HG02588 (cell line): ENCODE data around the gene HSH2D.
A peak's percentile ranks its signal among the peaks of the same experiment; 100 is the strongest.
"Not testable (repeated sequence)": the region's sequence is repeated elsewhere in the genome, so short reads cannot be mapped to it uniquely, and the experiment has no call there.

Source experiments
- ATAC-seq: cut with Tn5 transposase; IDR thresholded peaks from one replicate; pipeline ENCODE4 v1.9.1; 2021; ENCODE audit warnings: mild to moderate bottlenecking, moderate library complexity; ENCODE audit not compliant: unreplicated experiment

HSH2D gene

DNA sequence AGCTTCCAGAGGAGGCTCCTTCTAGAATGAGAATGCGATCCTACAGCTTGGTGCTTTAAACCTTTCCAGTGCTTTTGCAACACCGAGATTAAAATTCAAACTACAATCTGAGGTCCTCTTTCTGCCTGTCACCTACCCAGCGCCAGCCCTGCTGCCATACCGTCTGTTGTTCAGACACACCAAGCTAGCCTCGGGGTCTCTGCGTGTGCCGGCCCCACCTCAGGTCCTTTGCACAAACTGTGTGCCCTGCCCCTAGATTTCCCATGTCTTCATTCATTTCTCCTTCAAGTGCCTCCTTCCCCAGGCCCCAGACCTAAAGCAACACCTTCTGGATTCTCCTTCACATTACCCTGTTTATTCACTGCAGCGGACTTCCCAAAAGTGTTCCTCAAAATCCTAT is 11.1 kb downstream of the HSH2D start:
- ATAC-seq: no peak

DNA sequence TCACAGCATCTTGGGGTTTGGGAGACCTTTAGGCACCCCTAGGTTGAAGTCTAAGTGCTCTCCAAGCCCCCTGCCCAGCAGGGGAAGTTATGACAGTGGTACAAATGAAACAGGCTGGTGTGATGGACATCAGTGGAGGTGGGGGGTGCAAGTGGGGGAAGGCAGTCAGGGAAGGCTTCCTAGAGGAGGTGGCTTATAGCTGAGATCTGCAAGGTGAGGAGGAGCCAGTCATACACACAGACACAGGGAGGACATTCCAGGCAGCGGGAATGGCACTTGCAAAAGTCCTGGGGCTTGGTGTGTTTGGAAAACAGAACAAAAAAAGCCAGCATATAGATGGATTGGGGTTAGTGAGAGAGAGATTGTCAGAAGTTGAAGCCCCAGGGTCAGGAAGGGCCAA is 11.6 kb downstream of the HSH2D start:
- ATAC-seq: no peak

DNA sequence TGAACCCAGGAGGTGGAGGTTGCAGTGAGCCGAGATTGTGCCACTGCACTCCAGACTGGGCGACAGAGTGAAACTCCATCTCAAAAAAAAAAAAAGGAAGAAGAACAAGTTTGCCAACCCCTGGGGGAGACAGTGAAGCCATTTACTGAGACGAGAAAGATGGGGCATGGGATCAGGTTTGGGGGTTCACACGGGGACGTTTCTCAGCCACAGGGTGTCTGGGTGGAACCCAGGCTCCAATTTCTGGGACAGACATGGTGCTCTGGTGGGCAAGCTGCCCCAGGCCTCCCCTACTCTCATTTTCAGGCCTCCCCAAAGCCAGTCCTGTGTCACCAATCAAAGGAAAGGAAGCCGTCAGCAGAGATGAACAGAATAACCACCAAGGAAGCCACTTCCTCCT is 13.4 kb downstream of the HSH2D start:
- ATAC-seq: no peak

DNA sequence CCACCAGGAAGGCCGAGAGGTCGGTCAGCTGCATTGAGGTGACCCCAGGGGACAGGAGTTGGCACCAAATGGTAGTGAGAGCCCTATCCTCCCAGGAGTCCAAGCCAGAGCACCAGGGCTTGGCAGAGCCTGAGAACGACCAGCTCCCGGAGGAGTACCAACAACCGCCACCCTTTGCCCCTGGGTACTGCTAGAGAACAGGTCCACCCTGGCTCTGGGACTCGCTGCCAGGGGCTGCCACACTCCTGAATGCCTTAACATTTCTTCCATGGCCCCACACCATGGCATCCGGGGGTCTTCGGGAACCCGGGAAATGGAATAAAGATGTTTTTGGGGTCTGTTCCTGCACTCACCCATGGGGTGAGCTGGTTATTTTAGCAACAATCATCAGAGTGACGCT is 14.1 kb downstream of the HSH2D start:
- ATAC-seq: no peak

DNA sequence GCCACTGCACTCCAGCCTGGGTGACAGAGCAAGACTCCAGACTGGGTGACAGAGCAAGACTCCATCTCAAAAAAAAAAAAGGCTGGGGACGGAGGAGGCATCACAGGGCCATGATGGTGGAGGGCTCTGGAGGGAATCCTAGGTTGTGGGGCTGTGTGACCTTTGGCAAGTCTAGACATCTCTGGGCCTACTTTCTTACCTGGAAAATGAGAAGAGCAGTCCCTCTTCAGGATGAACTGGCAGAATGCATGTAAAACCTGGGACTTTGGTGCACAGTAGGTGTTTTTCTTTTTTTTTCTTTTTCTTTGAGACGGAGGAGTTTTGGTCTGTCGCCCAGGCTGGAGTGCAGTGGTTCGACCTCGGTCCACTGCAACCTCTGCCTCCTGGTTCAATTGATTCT is 16.2 kb downstream of the HSH2D start:
- ATAC-seq: no peak

DNA sequence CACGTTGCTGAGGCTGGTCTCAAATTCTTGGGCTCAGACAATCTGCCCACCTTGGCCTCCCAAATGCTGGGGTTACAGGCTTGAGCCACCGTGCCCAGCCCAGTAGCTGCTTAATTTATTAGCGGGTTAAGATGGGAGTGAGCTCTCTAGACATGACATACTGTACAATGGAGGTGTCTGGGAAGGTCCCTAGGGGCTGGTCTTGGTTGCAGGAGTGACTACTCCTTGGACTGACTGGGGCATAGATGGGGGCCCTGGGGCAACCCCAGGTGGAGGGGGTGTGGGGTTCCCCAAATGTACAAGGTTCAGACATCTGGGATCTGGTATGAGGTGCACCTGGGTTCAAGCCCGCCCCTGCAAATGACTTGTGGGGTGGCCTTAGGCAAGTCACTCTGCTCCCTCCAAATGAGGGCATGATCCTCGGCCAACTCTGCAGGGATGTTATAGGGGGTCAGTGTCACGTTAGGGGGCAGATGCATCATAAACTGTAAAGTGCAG is 17.0 kb downstream of the HSH2D start:
- ATAC-seq: no peak

DNA sequence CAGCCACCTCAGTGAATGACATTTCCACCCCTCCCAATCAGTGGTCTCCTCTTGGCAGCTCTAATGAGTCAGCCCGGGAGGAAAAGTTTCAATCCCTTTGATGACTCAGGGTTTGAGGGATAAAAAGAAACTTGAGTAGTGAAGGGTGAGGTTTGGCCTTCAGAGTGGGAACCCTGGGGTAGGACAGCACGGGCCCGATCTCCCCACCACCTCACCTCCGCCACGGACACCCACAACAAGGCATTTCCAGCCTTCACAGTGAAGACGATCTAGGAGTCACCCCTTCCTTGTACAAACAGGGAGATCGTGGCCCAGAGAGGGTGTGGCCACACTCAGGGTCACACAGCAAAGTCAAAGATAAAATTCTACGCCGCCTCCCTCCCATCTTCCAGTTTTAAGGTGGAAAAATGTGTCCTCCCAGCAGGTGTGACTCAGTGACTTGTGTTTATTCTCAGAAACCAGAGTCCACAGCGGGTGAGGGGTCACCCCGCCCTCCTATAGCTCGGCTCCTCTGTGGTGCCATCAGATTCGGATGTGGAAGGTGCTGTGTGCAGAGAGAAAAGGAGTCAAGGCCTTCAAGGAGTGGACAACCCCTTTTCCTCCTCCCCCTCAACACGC is 17.6 kb downstream of the HSH2D start:
- no peak for ATAC-seq

DNA sequence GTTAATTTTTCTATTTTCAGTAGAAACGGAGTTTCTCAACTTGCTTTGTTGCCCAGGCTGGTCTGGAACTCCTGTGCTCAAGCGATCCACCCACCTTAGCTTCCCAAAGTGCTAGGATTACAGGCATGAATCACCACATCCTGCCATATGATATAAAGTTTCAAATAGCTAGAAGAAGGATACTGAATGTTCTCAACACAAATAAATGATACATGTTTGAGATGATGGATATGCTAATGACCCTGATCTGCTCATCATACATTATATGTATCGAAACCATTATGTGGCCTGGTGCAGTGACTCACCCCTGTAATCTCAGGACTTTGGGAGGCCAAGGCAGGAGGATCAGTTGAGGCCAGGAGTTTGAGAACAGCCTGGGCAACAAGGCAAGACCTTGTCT is 18.4 kb downstream of the HSH2D start:
- no peak for ATAC-seq

DNA sequence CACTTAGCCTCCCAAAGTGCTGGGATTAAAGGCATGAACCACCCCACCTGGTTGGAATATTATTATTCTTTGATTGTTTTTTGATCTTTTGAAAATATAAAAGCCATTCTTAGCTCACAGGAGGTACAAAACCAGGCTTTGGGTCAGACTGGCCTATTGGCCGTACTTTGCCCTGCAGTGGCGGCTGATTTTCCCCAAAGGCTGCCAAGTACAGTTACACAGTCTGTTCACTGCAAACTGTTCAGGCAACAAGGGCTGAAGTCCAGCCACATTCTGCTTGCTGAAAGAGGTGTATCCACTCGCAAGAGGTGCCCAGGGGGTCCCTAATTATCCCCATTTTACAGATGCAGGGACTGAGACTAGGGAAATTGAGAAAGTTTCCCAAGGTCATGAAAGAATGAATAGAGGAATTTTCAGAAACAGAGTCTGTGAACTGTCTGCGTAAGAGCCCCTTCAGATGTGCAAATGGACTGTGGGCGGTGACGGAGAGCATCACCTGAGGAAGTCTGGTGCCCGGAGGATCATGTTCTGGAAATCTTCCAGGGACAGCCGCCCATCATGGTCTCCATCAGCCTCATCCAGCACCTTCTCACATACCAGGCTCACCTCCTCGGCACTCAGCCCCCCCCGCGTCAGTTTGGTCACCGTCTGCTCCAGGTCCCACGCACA is 20.9 kb downstream of the HSH2D start:
- ATAC-seq: no peak

DNA sequence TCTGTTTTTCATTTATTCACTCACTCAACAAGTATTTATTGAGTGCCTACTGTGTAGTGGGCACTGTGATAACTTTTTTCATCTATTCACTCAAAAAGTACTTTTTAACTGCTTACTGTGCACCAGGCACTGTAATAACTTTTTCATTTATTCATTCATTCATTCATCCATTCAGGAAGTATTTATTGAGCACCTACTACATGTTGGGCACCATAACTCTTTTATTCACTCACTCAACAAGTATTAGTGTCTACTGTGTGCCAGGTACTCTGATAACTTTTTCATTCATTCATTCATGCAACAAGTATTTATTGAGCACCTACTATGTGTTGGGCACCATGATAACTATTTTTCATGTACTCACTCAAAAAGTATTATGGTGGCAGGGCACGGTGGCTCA is 22.9 kb downstream of the HSH2D start:
- ATAC-seq: no peak

DNA sequence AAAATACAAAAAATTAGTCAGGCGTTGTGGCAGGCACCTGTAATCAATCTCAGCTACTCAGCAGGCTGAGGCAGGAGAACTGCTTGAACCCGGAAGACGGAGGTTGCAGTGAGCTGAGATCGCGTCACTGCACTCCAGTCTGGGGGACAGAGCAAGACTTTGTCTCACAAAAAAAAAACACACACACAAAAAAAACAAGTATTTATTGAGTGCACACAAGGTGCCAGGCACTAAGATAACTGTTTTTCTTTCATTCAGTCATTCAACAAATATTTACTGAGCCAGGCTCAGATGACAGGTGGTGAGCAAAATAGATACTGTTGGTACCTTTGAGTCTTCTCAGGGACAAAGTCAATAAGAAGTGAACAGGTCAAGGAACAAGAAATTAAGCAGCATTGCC is 23.6 kb downstream of the HSH2D start:
- no peak for ATAC-seq

DNA sequence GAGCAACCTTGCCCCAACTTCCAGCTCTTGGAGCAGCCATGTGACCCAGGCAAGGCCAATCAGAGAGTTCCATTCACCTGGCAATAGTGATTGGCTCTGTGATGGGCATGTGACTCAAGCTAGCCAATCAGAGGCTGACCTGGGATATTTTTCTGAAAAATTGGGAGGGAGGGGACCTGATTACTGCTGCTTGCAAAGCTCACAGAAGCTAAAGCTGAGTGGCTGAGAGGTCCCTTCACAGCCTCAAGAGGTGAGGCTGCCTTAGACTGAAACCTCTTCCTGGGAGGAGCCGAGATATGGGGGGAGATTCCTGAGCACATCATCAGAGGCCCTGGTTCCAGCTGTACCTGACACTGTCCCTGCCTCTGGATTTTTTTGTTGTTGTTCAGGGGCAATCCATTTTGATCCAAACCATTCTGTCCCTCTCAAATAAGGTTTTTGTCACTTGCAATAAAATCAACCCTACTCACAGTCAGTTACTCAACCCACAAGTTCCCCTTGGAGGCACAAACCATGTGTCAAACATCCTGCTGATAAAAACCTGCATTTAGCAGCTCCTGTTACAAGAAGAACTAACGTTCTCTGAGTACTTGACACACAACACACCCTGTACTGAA is 25.1 kb downstream of the HSH2D start:
- ATAC-seq: no peak

DNA sequence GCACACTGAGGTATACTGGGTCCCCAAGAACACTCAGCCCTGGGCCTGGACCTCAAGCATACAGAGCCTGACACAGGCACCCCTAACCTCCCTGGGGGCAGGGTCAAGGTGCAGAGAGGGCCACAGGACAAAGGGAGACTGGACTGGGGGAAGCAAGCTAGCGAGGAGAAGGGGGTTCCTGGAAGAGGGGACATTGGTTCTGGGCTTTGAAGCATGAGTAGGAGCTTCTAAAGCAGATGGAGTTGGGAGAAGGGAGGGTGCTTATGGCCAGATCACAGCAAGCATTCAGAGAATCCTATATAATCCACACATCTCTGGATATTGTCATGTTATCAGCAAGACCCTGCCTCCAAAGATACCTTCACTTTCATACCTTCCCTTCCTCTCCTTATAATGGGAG is 26.6 kb downstream of the HSH2D start:
- ATAC-seq: no peak

DNA sequence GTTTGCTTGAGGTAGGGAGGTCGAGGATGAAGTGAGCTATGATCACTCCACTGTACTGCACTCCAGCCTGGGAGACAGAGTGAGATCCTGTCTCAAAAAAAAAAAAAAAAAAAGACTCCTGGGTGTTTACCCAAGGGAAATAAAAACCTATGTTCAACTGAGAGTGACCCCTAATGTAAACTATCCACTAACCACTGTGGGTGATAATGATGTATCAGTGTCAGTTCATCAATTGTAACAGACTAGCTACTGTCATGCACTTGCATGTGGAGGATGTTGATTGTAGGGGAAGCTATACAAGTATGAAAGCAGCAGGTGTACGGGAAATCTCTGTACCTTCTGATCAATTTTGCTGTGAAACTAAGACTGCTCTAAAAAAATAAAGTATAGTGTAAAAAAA is 32.5 kb downstream of the HSH2D start:
- ATAC-seq: no peak

DNA sequence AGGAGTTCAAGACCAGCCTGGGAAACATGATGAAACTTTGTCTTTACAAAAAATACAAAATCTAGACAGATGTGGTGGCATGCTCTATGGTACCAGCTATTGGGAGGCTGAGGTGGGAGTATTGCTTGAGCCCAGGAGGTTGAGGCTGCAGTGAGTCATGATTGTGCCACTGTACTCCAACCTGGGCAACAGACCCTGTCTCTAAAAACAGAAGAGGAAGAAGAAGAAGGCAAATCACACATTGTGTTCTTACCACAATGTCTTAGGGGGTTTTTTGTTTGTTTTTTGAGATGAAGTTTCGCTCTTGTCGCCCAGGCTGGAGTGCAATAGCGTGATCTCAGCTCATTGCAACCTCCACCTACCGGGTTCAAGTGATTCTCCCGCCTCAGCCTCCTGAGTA is 35.4 kb downstream of the HSH2D start:
- not testable (repeated sequence) for ATAC-seq

DNA sequence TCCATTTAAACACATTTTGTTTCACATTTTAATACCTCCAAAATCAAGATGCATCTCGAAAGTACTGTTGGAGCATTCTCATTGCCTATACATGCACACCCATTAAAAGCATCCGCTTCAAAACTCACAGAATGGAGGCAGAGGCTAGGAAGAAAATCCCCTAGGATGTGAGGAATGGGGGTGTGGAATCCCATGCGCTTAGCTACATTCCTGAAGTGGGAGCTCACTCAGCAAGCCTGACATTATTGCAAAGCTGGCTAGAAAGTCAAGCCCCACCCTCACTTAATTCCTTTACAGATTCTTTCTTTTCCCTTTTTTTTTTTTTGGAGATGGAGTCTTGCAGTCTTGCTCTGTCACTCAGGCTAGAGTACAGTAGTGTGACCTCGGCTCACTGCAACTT is 37.1 kb downstream of the HSH2D start:
- no peak for ATAC-seq

DNA sequence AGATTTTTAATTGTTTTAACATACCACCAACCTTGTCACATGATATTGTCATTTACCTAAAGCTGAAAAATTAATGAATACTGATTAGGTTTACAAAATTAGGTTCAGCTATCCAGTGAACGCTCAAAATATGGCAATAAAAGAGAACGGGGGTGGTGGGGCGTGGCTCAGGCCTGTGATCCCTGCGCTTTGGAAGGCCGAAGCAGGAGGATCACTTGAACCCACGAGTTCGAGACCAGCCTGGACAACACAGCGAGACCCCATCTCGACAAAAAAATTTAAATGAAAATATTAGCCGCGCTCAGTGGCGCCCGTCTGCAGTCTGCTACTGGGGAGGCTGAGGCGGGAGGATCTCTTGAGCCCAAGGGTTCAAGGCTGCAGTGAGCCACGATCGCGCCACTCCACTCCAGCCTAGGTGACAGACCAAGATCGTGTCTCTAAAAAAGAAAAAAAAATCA is 41.2 kb downstream of the HSH2D start:
- no peak for ATAC-seq

DNA sequence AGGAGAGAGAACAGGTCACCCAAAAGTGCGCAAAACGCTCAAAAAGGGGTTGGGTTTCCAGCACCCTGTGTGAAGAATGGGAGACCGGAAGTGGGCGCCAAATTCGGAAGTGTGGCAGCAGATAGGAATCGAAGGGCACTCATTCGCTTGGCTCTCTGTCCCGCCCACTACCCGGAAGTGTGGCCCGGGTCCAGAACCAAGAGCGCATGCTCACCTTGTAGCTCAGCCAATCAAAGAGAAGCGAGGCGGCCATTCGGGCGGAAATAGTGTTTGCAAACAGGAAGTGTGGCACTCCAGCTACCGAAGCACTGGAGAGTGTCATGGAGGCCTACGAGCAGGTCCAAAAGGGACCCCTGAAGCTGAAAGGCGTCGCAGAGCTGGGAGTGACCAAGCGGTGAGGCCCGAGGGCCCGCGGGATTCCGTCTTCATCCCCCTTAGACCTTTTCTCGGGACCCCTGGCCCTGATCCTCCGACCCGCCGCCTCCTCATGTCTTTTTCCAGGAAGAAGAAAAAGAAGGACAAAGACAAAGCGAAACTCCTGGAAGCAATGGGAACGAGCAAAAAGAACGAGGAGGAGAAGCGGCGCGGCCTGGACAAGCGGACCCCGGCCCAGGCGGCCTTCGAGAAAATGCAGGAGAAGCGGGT is 41.8 kb downstream of the HSH2D start, which contains the start of gene FAM32A:
Gene FAM32A, plus strand, starts transcription at position 288 of the 645 bp plus-strand sequence. Its CDS starts 33 bp downstream, at position 321.
- peak; percentile 90 for ATAC-seq

DNA sequence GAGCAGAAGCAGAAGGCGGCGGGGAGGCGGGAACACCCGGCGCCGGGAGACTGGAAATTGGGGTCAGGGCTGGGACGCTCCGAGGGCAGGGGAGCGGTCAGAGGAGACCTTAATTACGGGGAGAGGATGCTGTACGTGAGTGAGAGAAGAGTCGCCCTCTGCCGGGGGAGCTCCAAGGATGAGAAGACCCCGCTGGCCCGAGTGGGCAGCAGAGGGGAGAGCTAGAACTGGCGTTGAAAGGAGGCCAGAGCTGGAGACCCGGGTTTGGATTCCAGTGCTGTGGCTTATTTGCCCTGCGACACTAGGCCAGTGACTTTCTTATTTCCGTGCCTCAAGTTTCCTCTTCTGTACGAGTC is 42.3 kb downstream of the HSH2D start:
- ATAC-seq: no peak

DNA sequence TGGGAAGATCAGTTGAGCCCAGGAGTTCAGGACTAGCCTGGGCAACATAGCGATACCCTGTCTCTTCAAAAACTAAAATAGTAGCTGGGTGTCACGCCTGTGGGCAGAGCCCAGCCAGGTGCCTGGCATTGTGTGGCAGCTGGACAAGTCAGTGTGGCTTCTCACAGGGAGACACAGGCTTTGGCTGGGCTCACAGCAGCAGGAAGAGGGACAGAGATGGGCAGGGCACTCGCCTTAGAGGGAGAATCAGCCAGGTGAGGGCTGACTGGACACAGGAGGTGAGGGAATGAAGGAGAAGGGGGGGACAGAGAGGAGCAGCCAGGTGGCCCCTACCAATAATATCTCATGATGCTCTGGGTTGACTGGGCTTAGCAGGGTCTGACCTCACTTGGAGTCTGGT is 45.0 kb downstream of the HSH2D start:
- ATAC-seq: no peak

DNA sequence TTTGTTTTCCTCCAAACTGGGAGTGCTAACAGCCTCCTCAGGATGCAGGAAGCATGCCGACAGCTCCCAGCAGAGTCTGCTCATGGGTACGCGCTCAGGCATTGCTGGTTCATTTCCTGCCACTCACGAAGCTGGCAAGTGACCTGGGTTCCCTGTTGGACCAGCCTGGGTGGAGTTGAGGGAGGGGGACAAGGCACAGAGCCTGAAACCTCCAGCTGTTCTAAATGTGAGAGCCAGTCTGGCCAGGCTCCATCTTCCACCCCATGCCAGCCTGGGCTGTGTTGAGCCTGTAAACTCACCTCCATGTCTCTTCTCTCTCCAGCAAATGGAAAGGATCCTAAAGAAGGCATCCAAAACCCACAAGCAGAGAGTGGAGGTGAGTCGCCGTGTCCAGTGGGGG is 46.7 kb downstream of the HSH2D start:
- no peak for ATAC-seq

DNA sequence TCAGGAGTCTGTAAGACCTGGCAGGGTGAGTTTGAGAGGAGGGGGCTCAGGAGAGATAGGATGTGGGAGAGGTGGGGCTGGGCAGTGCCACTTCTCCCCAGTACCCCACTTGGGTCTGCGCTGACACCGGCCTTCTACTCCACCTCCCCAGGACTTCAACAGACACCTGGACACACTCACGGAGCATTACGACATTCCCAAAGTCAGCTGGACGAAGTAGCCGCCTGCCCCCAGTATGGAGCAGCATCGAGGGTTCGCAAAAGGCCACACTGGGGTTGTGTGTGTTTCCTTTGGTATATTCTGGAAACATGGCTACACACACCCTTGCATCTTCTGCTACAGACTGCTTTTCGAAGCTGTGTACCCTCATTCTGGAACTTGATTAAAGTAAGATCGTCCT is 47.3 kb downstream of the HSH2D start:
- ATAC-seq: no peak
